GM19455 (cell line): Measurements from ENCODE around the gene ZFYVE27.

Experiments used
- ATAC-seq: cut with Tn5 transposase; IDR thresholded peaks from one replicate; pipeline ENCODE4 v1.9.1; 2021; ENCODE audit not compliant: unreplicated experiment

Gene ZFYVE27

GRCh38 chr10:97766996-97767924 is 30.3 kb downstream of the ZFYVE27 start:
- no peak for ATAC-seq

GRCh38 chr10:97768322-97769315 is 31.7 kb downstream of the ZFYVE27 start:
- no peak for ATAC-seq

- no peak for ATAC-seq
These were observed 33.3 kb downstream of the ZFYVE27 start for GRCh38 chr10:97770255-97770654.

- ATAC-seq, result no peak
These were observed 34.3 kb downstream of the ZFYVE27 start for GRCh38 chr10:97771055-97771891.

- ATAC-seq, result no peak
These were observed 35.2 kb downstream of the ZFYVE27 start, which contains the start of gene SFRP5 for GRCh38 chr10:97771913-97772823. Gene SFRP5, minus strand, starts transcription at chr10:97771999. Its CDS starts 166 bp downstream, at chr10:97771833.

- ATAC-seq, result no peak
These were observed 36.2 kb downstream of the ZFYVE27 start for GRCh38 chr10:97773096-97773495.

- ATAC-seq, result no peak
These were observed 37.9 kb downstream of the ZFYVE27 start for GRCh38 chr10:97774811-97775294.

GRCh38 chr10:97777143-97777542 is 40.2 kb downstream of the ZFYVE27 start:
- ATAC-seq, result no peak

GRCh38 chr10:97778452-97779302 is 41.7 kb downstream of the ZFYVE27 start:
- no peak for ATAC-seq

- no peak for ATAC-seq
These were observed 42.6 kb downstream of the ZFYVE27 start for GRCh38 chr10:97779492-97779891.

GRCh38 chr10:97779975-97780374 is 43.0 kb downstream of the ZFYVE27 start:
- no peak for ATAC-seq

- no peak for ATAC-seq
These were observed 44.1 kb downstream of the ZFYVE27 start for GRCh38 chr10:97780841-97781617.

GRCh38 chr10:97781618-97782331 is 44.8 kb downstream of the ZFYVE27 start:
- no peak for ATAC-seq

GRCh38 chr10:97782455-97783228 is 45.7 kb downstream of the ZFYVE27 start:
- ATAC-seq, result no peak

- ATAC-seq, result no peak
These were observed 47.4 kb downstream of the ZFYVE27 start for GRCh38 chr10:97784200-97784810.

GRCh38 chr10:97785231-97785630 is 48.3 kb downstream of the ZFYVE27 start:
- ATAC-seq, result no peak
